Lung (tissue), 12 donors: ENCODE results near the gene NDUFB1. TPM values are rescaled to one million over a fixed set of nuclear protein-coding genes. Genes with fewer than 3 reads are reported as not detected.

Source experiments
- ATAC-seq: fragments of 200-7000 bp; cut with Tn5 transposase; one replicate; pipeline ENCODE4 v1.9.1; 2020; ENCODE audit warnings: moderate number of reproducible peaks; ENCODE audit not compliant: insufficient read depth, low FRiP score
- DNase-seq, 3 donors: peaks; one replicate each; pipeline ENCODE4 v3.0.0-alpha.2; 2013 to 2017
- H3K27ac ChIP-seq, 2 donors: one replicate each; pipeline ENCODE4 v1.5.1; 2013; ENCODE audit warnings: mild to moderate bottlenecking in 2 of 2, moderate library complexity in 2 of 2, control low read depth in 1 of 2, inconsistent platforms in 1 of 2, low read depth in 1 of 2, low read length in 1 of 2
- H3K27me3 ChIP-seq, 3 donors: one replicate each; pipeline ENCODE4 v1.5.1; 2013; ENCODE audit warnings: low read length in 2 of 3; ENCODE audit not compliant: control insufficient read depth in 3 of 3, insufficient read depth in 3 of 3
- H3K36me3 ChIP-seq, 4 donors: one replicate each; pipeline ENCODE4 v1.5.1; 2013; ENCODE audit warnings: low read length in 4 of 4, mild to moderate bottlenecking in 1 of 4, moderate library complexity in 1 of 4; ENCODE audit not compliant: control insufficient read depth in 4 of 4, insufficient read depth in 4 of 4
- H3K4me1 ChIP-seq, 5 donors: one replicate each; pipeline ENCODE4 v1.5.1; 2013; ENCODE audit warnings: low read length in 5 of 5, mild to moderate bottlenecking in 2 of 5, moderate library complexity in 1 of 5; ENCODE audit not compliant: control insufficient read depth in 5 of 5, insufficient read depth in 5 of 5
- H3K4me3 ChIP-seq: one replicate; pipeline ENCODE4 v1.5.1; 2013; ENCODE audit warnings: mild to moderate bottlenecking, control low read depth, moderate library complexity
- H3K9ac ChIP-seq, 2 donors: one replicate each; pipeline ENCODE4 v1.5.1; 2013; ENCODE audit warnings: low read length in 2 of 2, control low read depth in 1 of 2; ENCODE audit not compliant: insufficient read depth in 1 of 2
- H3K9me3 ChIP-seq, 4 donors: one replicate each; pipeline ENCODE4 v1.5.1; 2013; ENCODE audit warnings: low read length in 3 of 4, mild to moderate bottlenecking in 1 of 4, moderate library complexity in 1 of 4; ENCODE audit not compliant: control insufficient read depth in 4 of 4, insufficient read depth in 3 of 4
- CTCF ChIP-seq: IDR thresholded peaks from 2 replicates; pipeline ENCODE4 v1.5.1; 2012; ENCODE audit warnings: mild to moderate bottlenecking; ENCODE audit errors: control extremely low read depth, extremely low read depth
- WGBS, 2 donors: extraction: QIAGEN DNeasy Blood & Tissue Kit; methylation state at CpG; one replicate each; pipeline ENCODE4 v1.1.7; 2013; 5-methylcytosine and 5-hydroxymethylcytosine counted together
- polyA plus RNA-seq, 2 donors: library from polyadenylated mRNA; stranded (reverse); fragments of 200-250 nt; gene quantifications; one replicate each; pipeline ENCODE4 v1.2.1, GENCODE V29; 2013
- total RNA-seq, 2 donors: library from RNA; depleted of rRNA in 1 of 2; stranded (reverse); fragments of >200 nt in 1 of 2; gene quantifications; one replicate each; pipeline ENCODE4 v1.2.1, GENCODE V29; 2014 to 2021
- donor health status: control.
- donor health status: control.
- donor health status: Bipolar disorder and iron deficiency.
- donor health status: healthy.
- donor health status: DM: yes; HTN: yes; CAD: no.

NDUFB1 gene
- total and polyA plus RNA-seq, 4 donors: 108 to 1,169 (median 241) TPM

GRCh38 chr14:92160619-92161018 lies 39.1 kb upstream of the NDUFB1 start:
- no peak overlapping the region for H3K27ac ChIP-seq
- peak; percentile 34 for ATAC-seq
- no peaks in the 10 kb centered on the region for H3K27me3 ChIP-seq
- peaks cover 14 to 44% (median 30%) of the 10 kb centered on the region in 4 donors for H3K36me3 ChIP-seq
- WGBS, 2 donors: 42 to 50% methylated on average over 4 of the region's 4 CpGs
- H3K4me3 ChIP-seq: no peak overlapping the region
- peaks cover 0 to 5% (median 3%) of the 10 kb centered on the region in 4 donors for H3K9me3 ChIP-seq
- no peak for TF ChIP-seq CTCF
- no peak overlapping the region for H3K9ac ChIP-seq
- no peaks in the 10 kb centered on the region for H3K4me1 ChIP-seq
- DNase-seq: no peak

- TF ChIP-seq CTCF: no peak
- no peak overlapping the region for H3K27ac ChIP-seq
- ATAC-seq: no peak
- H3K4me3 ChIP-seq: no peak overlapping the region
- no peak for DNase-seq
- H3K9ac ChIP-seq: no peak overlapping the region
- H3K4me1 ChIP-seq: no peaks in the 10 kb centered on the region
- H3K36me3 ChIP-seq: peaks cover 15 to 38% (median 25%) of the 10 kb centered on the region in 4 donors
- H3K9me3 ChIP-seq: no peaks in the 10 kb centered on the region
- WGBS, 2 donors: 69 to 86% methylated on average over 3 of the region's 3 CpGs
- H3K27me3 ChIP-seq: no peaks in the 10 kb centered on the region
Observed at GRCh38 chr14:92154283-92154942, 32.9 kb upstream of the NDUFB1 start.

- Histone ChIP-seq H3K4me3 (no peak overlapping the region), H3K4me1 (no peaks in the 10 kb centered on the region), H3K27me3 (no peaks in the 10 kb centered on the region), H3K9ac (no peak overlapping the region), H3K36me3 (peaks cover 12 to 39% (median 23%) of the 10 kb centered on the region in 4 donors), H3K9me3 (no peaks in the 10 kb centered on the region), H3K27ac (no peak overlapping the region)
- no peak for TF ChIP-seq CTCF
- DNase-seq (peak; percentile 48 to 65 (median 49)), ATAC-seq (no peak)
- 81 to 94% methylated on average over 1 of the region's 1 CpG for WGBS, 2 donors
Observed at GRCh38 chr14:92153581-92153980, 32.1 kb upstream of the NDUFB1 start.

- Histone ChIP-seq H3K9ac (no peak overlapping the region), H3K9me3 (no peaks in the 10 kb centered on the region), H3K4me1 (peaks cover 0 to 1% (median 0%) of the 10 kb centered on the region in 5 donors), H3K36me3 (peaks cover 20 to 43% (median 32%) of the 10 kb centered on the region in 4 donors), H3K27ac (no peak overlapping the region), H3K4me3 (no peak overlapping the region), H3K27me3 (no peaks in the 10 kb centered on the region)
- TF ChIP-seq CTCF: no peak
- DNase-seq (no peak), ATAC-seq (no peak)
- 89 to 91% methylated on average over 2 of the region's 2 CpGs for WGBS, 2 donors
Observed at GRCh38 chr14:92144708-92145107, 23.2 kb upstream of the NDUFB1 start.
